ENCODE results near the gene RINL.

Gene RINL

GRCh38 chr19:38841180-38841766 lies 36.8 kb downstream of the RINL start:
- no peak for DNase-seq (ENCODE audit: low read depth)
- no peak overlapping the region for H3K4me3 ChIP-seq (ENCODE audit: low read depth, low read length)
- TF ChIP-seq CTCF (conservative IDR thresholded peaks at IDR 0.05; ENCODE audit: low read depth, low read length): no peak

- no peak overlapping the region for H3K4me3 ChIP-seq (ENCODE audit: low read depth, low read length)
- DNase-seq (ENCODE audit: low read depth): no peak
- TF ChIP-seq CTCF (conservative IDR thresholded peaks at IDR 0.05; ENCODE audit: low read depth, low read length): no peak
These were observed 37.5 kb downstream of the RINL start for GRCh38 chr19:38840583-38840968.

GRCh38 chr19:38839816-38840582 lies 38.1 kb downstream of the RINL start:
- DNase-seq (ENCODE audit: low read depth): no peak
- no peak overlapping the region for H3K4me3 ChIP-seq (ENCODE audit: low read depth, low read length)
- TF ChIP-seq CTCF (conservative IDR thresholded peaks at IDR 0.05; ENCODE audit: low read depth, low read length): no peak

GRCh38 chr19:38838986-38839761 lies 38.9 kb downstream of the RINL start:
- H3K4me3 ChIP-seq (ENCODE audit: low read depth, low read length): no peak overlapping the region
- no peak for DNase-seq (ENCODE audit: low read depth)
- TF ChIP-seq CTCF (conservative IDR thresholded peaks at IDR 0.05; ENCODE audit: low read depth, low read length): no peak

GRCh38 chr19:38838208-38838985 lies 39.7 kb downstream of the RINL start:
- no peak for TF ChIP-seq CTCF (conservative IDR thresholded peaks at IDR 0.05; ENCODE audit: low read depth, low read length)
- H3K4me3 ChIP-seq (ENCODE audit: low read depth, low read length): no peak overlapping the region

GRCh38 chr19:38837656-38838121 lies 40.4 kb downstream of the RINL start:
- H3K4me3 ChIP-seq (ENCODE audit: low read depth, low read length): no peak overlapping the region
- no peak for DNase-seq (ENCODE audit: low read depth)
- no peak for TF ChIP-seq CTCF (conservative IDR thresholded peaks at IDR 0.05; ENCODE audit: low read depth, low read length)

More at GRCh38 chr19:38838208-38838985, 39.7 kb downstream of the RINL start:
- peak; percentile 26 for DNase-seq (ENCODE audit: low read depth)
